GM12878 (cell line): ENCODE measurements around the gene SPTBN1. TPM values are rescaled to one million over a fixed set of nuclear protein-coding genes. Genes with fewer than 3 reads are reported as not detected.

Experiments used
- CREB1 ChIP-seq: IDR thresholded peaks from 2 replicates; pipeline ENCODE4 v1.6.1; 2012; ENCODE audit warnings: low read depth, mild to moderate bottlenecking, inconsistent platforms
- IRF3 ChIP-seq: fragments of 450-650 bp; IDR thresholded peaks from 2 replicates; pipeline ENCODE4 v1.6.1; 2014; ENCODE audit warnings: mild to moderate bottlenecking
- JUND ChIP-seq: IDR thresholded peaks from 2 replicates; pipeline ENCODE4 v1.6.1; 2012; ENCODE audit warnings: low read depth, mild to moderate bottlenecking, low read length, improper control_type of control experiment, moderate library complexity
- MTA2 ChIP-seq: fragments of 450-650 bp; IDR thresholded peaks from 2 replicates; pipeline ENCODE4 v1.6.1; 2016; ENCODE audit warnings: low read depth, mild to moderate bottlenecking, moderate library complexity
- SP1 ChIP-seq: IDR thresholded peaks from one replicate; pipeline ENCODE4 v1.6.1; 2011; ENCODE audit warnings: low read depth, low read length
- SUPT20H ChIP-seq: IDR thresholded peaks from 2 replicates; pipeline ENCODE4 v1.6.1; 2011; ENCODE audit warnings: low read depth, mild to moderate bottlenecking, low read length, moderate library complexity, borderline replicate concordance; ENCODE audit not compliant: control insufficient read depth
- polyA plus RNA-seq, 11 experiments: library from polyadenylated mRNA; depleted of rRNA in 4 of 11; unstranded in 6 of 11; stranded (reverse) in 5 of 11; fragments of >200 nt; fragmentation: Nextera tagmentation in 4 of 11; fragmentation: Illumina TruSeq in 1 of 11; extraction: Ambion mirVana in 4 of 11; extraction: Trizol in 1 of 11; gene quantifications; 1 replicate in 1 of 11; 2 replicates in 10 of 11; pipeline versions ENCODE4 v1.2.1 to v1.2.3, GENCODE V29; 2011 to 2016; ENCODE audit warnings: inconsistent platforms in 2 of 11, missing spikeins in 2 of 11, low read depth in 1 of 11
- total RNA-seq, 4 experiments: library from RNA; depleted of rRNA in 3 of 4; stranded (reverse); fragments of >200 nt in 3 of 4; fragmentation: Illumina TruSeq in 1 of 4; extraction: Trizol in 1 of 4; gene quantifications; 2 replicates each; pipeline versions ENCODE4 v1.2.1 to v1.2.3, GENCODE V29; 2013 to 2021
- TF ChIP-seq, protein P1 (sequence below): fragments of 450-650 bp; formaldehyde crosslinking; IDR thresholded peaks from 2 replicates; pipeline ENCODE4 v1.5.0; 2022; ENCODE audit warnings: mild to moderate bottlenecking, missing genetic modification characterization

SPTBN1 gene
- total and polyA plus RNA-seq, 10 of the 15 experiments (the other 5 are each of a cell fraction or from before 2014, with no cell fraction given) = 20.6 to 154 (median 76.7) TPM

GRCh38 chr2:54545702-54546450, 89.7 kb downstream of the SPTBN1 start (continued):
- TF ChIP-seq SP1 (no peak), IRF3 (no peak), SUPT20H (no peak), JUND (no peak), MTA2 (peak; percentile 66), CREB1 (no peak)
- TF ChIP-seq, protein P1, sequence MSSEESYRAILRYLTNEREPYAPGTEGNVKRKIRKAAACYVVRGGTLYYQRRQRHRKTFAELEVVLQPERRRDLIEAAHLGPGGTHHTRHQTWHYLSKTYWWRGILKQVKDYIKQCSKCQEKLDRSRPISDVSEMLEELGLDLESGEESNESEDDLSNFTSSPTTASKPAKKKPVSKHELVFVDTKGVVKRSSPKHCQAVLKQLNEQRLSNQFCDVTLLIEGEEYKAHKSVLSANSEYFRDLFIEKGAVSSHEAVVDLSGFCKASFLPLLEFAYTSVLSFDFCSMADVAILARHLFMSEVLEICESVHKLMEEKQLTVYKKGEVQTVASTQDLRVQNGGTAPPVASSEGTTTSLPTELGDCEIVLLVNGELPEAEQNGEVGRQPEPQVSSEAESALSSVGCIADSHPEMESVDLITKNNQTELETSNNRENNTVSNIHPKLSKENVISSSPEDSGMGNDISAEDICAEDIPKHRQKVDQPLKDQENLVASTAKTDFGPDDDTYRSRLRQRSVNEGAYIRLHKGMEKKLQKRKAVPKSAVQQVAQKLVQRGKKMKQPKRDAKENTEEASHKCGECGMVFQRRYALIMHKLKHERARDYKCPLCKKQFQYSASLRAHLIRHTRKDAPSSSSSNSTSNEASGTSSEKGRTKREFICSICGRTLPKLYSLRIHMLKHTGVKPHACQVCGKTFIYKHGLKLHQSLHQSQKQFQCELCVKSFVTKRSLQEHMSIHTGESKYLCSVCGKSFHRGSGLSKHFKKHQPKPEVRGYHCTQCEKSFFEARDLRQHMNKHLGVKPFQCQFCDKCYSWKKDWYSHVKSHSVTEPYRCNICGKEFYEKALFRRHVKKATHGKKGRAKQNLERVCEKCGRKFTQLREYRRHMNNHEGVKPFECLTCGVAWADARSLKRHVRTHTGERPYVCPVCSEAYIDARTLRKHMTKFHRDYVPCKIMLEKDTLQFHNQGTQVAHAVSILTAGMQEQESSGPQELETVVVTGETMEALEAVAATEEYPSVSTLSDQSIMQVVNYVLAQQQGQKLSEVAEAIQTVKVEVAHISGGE = no peak
